H1 (cell line): ENCODE data around the gene SPAG16. TPM values are rescaled to one million over a fixed set of nuclear protein-coding genes. Genes with fewer than 3 reads are reported as not detected.

Source experiments
- CBX8 ChIP-seq: fragments of 300-800, 300-1000 bp; sonication (generic); IDR thresholded peaks from 2 replicates; pipeline ENCODE4 v1.7.1; 2016; ENCODE audit warnings: low read depth, low read length, borderline replicate concordance
- KDM1A ChIP-seq: fragments of 200-600, 300-600 bp; sonication (generic); IDR thresholded peaks from 2 replicates; pipeline ENCODE4 v1.7.1; 2016; ENCODE audit warnings: mild to moderate bottlenecking, low read length, borderline replicate concordance
- KDM5A ChIP-seq: fragments of 200-600 bp; IDR thresholded peaks from 2 replicates; pipeline ENCODE4 v1.7.1; 2012; ENCODE audit warnings: mild to moderate bottlenecking, low read length, inconsistent platforms, mixed read lengths
- RFX5 ChIP-seq: IDR thresholded peaks from 2 replicates; pipeline ENCODE4 v1.6.1; 2011; ENCODE audit warnings: low read depth, low read length, improper control_type of control experiment, borderline replicate concordance
- SUZ12 ChIP-seq: fragments of 200-600 bp; sonication (generic); IDR thresholded peaks from 2 replicates; pipeline ENCODE4 v1.6.1; 2012; ENCODE audit warnings: mild to moderate bottlenecking, inconsistent platforms, low read length, moderate library complexity, mixed read lengths
- polyA plus RNA-seq, 7 experiments: library from polyadenylated mRNA; depleted of rRNA in 3 of 7; stranded (reverse) in 5 of 7; unstranded in 2 of 7; fragments of >200 nt in 5 of 7; fragments of 200-250 nt in 2 of 7; gene quantifications; 1 replicate in 5 of 7; 2 replicates in 1 of 7; 4 replicates in 1 of 7; pipeline versions ENCODE4 v1.2.1 to v1.2.3, GENCODE V29; 2011 to 2013; ENCODE audit warnings: missing spikeins in 2 of 7, mixed read lengths in 2 of 7
- total RNA-seq: library from RNA; stranded (reverse); fragmentation: NEBNext Ultra II Directional; extraction: Animal tissue kit (Norgen Biotek cat#: 25700); gene quantifications from 2 replicates; pipeline ENCODE4 v1.2.1, GENCODE V29; 2021

Gene SPAG16
- total and polyA plus RNA-seq, 2 of the 8 experiments (the other 6 are each of a cell fraction or from before 2014, with no cell fraction given): 6.0 to 14.9 TPM

GRCh38 chr2:214226061-214226460, 941.8 kb downstream of the SPAG16 start (continued):
- TF ChIP-seq RFX5 (no peak), SUZ12 (no peak), KDM5A (no peak), CBX8 (no peak), KDM1A (no peak)
